ENCODE data around the gene GALNT12. TPM values are rescaled to one million over a fixed set of nuclear protein-coding genes. Genes with fewer than 3 reads are reported as not detected.
A peak's percentile ranks its signal among the peaks of the same experiment; 100 is the strongest.

GALNT12 gene, protein sequence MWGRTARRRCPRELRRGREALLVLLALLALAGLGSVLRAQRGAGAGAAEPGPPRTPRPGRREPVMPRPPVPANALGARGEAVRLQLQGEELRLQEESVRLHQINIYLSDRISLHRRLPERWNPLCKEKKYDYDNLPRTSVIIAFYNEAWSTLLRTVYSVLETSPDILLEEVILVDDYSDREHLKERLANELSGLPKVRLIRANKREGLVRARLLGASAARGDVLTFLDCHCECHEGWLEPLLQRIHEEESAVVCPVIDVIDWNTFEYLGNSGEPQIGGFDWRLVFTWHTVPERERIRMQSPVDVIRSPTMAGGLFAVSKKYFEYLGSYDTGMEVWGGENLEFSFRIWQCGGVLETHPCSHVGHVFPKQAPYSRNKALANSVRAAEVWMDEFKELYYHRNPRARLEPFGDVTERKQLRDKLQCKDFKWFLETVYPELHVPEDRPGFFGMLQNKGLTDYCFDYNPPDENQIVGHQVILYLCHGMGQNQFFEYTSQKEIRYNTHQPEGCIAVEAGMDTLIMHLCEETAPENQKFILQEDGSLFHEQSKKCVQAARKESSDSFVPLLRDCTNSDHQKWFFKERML
- total RNA-seq: 1.4 TPM
- long read RNA-seq: 0 reads

DNA sequence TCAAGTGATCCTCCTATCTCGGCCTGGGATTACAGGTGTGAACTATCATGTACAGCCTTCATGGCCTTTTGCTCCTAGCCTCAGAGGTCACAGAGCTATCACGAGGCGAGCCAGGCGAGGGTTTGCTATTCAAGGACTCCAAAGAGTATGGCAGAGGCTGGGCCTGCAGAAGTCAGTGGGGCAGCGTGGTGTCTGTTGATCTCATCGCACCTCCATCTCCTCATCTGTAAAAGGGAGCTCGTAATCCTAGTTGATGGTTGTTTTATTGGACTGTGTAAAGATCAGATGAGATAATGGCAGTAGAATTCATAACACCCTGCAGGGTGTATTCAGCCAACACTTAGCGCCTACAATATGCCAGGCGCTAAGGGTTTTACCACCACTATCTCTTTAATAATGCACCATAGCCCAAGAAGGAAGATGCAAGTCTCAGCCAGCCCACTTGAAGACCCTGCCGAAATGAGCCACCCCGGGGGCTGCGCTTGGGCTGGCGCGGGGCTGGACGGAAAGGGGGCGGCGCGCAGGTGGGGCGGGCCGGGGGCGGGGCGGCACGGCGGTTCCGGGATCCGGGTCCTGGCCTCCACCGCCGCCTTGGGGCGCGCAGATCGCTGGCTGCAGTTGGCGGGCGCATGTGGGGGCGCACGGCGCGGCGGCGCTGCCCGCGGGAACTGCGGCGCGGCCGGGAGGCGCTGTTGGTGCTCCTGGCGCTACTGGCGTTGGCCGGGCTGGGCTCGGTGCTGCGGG, at the start of gene GALNT12:
TSS of gene GALNT12 (plus strand) at position 601 of the 744 bp plus-strand sequence. CDS start at position 630, 29 bp downstream.
- peak; percentile 74 for DNase-seq (ENCODE audit: low spot score)

DNA sequence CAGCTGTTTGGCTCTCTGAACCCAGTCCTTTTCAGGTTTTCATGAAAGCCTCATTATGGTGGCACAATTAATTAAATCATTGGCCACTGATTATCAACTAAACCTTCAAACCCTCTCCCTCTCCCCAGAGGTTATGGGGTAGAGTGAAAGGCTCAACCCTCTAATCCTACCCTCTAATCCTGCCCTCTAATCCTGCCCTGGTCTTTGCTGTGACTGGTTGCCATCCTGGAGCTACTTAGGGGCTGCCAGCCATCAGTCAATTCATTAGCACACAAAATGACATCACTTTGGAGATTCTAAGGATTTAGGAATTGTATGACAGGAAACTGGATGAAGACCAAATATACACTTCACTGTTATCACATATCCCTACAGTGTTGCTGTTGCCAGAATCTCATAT, 47.2 kb upstream of the GALNT12 start:
- no peak for DNase-seq (ENCODE audit: low spot score)

DNA sequence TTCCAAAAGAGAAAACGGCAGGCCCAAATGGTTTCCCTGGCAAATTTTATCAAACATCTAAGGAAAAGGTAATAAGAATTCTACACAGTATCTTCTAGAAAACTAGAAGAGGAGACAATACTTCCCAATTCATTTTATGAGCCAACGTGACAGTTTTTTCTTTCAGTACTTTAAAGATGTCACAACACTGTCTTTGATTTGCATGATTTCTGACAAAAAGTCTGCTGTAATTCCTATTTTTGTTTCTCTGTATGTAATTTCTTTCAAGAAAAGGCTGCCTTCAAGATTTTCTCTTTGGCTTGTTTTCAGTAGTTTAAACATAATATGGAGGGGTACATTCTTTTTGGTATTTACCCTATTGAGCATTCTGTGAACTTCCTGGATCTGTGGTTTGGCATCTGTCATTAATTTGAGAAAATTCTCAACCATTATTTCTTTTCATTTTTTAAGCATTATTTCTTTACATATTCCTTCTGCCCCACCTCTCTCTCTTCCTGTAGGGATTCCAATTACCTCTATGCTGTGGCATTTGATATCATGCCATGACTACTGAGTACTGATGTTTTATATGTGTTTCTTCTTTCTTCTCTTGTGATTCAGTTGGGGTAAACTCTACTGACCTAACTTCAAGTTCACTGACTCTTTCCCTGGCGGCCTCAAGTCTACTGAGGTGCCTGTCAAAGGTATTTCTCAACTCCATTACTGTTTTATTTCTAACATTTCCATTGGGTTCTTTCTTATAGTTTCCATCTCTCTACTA, 43.3 kb upstream of the GALNT12 start:
- DNase-seq (ENCODE audit: low spot score): no peak

DNA sequence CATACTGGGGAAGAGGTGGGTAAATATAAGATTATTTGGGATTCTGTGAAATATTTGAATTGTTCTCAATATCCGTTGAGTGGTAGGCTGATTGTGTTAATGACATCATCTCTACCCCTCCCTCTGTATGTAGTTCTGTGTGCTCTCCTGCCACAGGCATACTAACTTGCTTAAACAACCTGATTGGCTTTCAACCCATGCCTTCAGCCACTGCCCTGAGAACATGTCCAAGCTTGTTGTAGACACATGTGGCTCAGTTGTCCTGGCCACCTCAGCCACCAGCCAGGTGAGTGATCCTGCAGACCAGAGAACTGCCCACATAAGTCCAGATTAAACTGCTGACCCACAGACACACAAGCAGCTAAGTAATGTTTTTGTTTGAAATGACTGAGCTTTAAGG, 42.2 kb upstream of the GALNT12 start:
- DNase-seq (ENCODE audit: low spot score): no peak

DNA sequence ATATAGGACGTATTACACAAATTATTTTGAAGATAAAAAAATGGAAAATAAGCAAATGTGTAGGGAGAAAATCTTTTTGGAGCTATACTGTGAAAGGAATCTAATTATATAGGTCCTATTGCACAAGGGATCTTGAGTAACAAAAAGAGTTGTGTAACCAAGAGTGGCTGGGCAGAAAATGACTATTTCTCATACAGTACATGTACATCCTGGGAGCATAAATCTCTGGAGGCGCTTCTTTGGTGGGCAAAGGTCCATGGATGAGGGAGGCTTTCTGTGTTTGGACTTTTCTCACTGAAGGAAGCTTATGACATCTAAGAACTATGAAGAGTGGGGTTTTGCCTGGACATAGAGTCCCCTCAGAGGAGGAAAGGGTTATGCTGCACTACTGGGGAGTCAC, 40.9 kb upstream of the GALNT12 start:
- DNase-seq (ENCODE audit: low spot score): no peak

DNA sequence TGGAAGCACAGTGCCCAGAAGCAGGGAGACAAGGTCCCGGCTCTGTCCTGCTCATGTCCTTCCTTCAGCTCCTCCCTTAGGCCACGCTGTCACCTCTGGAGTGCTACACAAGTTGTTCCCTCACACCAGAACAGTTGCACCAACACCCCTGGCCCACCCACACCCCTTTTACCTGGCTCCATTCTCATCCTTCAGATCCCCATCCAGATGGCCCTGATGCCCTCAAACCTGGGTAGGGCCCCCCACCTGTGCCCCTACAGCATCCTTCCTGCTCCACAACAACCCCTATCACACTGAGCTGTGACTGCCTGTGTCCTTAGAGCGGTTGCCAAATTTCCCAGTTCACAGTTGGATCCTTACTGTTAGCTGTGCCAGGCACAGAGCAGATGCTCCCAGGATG, 40.3 kb upstream of the GALNT12 start:
- no peak for DNase-seq (ENCODE audit: low spot score)

DNA sequence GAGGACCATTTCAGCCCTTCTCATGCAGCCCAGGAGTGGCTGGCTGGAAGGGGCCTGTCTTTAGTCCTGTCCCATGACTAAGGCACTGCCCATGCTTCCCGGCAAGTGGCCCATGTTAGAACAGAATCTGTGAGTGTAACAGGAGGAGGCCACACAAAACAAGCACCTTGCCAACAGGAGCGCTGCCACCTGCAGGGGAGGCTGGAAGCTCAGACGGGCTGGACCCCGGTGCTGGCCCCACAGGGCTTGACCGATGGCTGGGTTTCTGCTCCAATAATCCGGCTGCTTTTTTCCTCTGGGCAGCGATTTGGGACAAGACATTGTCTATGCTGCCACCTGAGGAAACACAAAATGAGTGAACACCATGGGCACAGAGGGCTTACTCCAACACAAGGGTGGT, 39.6 kb upstream of the GALNT12 start:
- peak; percentile 72 for DNase-seq (ENCODE audit: low spot score)

DNA sequence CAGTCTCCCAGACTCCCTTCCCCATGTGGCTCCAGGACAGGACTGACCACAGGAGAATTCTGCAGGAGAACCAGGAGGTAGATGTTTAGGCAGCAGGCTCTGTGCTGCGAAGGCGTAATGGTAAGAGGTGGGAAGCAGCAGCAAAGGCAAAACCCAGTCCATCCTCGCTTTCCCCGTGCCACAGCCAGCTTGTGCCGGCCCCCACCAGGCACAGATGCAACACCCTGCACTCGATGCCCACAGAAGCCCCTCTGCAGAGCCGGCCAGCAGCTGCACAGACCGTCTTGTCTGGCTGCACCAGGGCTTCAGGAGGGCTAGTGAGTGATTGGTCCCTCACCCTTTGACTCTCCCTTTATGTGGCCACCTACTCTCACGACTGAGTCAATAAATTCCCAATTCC, 39.1 kb upstream of the GALNT12 start:
- DNase-seq (ENCODE audit: low spot score): peak; percentile 51

DNA sequence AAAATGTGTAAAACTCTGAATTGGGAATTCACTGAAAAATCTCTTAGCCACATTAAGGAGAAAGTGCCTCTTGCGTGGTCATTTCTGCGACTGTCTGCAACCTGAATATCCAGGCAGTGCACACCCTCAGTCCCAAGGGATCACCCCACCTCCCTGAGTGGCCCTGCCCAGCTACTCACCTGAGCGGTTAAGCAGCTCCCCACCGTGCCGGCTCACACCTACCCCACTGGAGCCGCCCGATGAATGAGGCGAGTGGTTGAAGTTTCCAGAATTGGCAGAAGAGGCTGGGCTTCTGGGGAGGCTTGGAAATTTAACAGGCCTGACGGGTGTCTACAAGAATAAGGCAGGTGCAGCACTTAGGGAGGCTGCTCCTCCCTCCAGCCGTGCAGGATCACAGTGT, 36.8 kb upstream of the GALNT12 start:
- DNase-seq (ENCODE audit: low spot score): peak; percentile 75

DNA sequence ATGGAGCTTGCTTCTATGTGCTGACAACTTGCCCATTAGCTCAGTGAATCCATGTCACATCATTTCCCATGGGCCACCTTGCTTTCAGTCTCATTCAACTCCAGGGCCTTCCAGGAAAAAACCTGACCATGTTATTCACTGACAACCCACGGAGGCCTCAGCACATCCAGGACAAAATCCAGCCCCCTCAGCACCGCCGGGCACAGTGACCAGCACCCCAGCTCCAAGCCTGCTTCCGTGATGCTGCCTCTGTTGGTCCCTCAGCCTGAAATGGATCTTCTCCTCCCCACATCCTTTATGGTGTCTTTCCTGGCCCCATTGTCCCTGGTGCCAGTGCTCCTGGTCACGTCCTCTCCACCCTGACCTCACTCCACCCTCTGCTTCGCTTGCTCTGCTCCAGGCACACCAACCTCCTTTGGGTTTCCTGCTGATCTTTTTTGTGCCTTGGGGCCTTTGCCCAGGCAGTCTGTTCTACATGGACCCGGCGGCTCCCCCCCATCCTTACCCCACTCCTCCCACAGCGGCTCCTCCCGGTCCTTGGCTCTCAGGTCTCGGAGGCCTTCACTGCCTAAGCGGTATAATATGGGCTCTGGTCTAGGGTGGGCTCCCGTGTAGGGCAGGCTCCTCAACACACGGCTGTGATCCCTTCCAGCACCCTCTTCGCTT, 36.1 kb upstream of the GALNT12 start:
- peak; percentile 83 for DNase-seq (ENCODE audit: low spot score)

DNA sequence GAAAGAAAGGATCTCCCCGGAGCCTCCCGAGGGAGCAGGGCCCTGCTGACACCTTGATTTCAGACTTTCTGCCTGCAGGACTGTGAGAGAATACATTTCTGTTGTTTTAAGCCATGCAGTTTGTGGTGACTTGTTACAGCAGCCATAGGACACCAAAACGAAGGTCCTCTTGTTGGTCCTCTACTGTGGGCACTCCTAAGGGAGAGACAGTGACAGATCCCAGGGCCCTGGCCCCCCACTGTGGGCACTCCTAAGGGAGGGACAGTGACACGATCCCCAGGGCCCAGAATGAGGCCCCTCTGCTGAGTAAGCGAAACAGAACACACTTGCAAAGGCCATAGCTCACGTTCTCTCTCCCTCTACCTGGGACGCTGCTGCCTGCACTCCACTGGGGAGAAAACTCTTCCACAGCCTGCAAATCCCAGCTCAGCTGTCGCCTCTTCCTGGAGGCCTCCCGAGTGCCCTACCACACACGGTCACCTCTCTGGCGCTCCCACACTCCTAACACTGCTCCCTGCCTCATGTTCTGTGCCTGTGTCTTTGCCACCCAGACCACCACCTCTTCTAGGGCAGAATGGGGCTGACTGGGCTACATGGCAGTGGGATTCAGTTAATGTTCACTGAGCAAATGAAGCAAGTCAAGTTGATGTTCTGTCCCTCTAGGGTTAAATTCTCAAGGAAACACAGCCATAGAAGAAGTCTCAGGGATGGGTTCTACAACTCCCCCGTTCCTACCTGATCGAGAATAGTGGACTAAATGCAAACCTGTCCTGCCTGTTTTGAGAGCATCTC, 34.9 kb upstream of the GALNT12 start:
- DNase-seq (ENCODE audit: low spot score): no peak

DNA sequence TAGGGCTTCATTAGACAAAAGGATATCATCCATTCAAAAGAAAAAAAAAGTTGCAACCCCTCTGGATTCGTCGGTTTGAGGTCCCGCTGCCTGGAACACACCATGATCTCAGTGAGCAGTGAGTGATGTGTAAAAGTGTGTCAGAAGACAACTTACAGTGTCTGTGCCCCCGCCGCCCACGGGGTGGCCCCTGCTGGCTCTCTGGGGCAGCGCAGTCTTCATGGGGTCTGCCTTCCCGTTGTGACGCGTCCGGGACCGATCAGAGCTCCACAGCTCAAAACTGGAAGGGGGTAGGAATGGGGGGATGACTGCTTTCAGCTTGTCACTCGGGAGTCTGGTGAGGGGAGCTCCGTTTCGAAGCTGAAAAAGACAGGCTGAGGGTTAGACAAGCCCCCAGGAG, 33.7 kb upstream of the GALNT12 start:
- DNase-seq (ENCODE audit: low spot score): no peak

DNA sequence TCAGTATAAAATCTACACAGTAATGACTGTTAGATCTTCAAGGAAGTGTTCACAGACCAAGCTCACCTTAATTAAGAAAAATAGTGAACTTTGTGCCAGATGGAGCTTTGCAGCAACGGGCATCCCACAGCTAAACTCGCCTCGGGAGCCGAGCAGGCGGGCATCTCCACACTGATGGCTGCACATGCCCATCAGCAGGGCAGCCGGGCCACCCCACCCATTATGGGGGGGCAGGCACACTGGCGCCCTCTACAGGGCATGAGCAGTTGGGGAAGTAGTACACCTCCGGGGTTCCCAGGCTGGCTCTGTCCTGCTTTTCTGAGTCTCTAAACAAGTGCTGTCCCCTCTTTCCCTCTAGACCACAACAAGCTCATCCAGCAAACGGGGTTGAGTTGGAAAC, 32.7 kb upstream of the GALNT12 start:
- DNase-seq (ENCODE audit: low spot score): peak; percentile 57

DNA sequence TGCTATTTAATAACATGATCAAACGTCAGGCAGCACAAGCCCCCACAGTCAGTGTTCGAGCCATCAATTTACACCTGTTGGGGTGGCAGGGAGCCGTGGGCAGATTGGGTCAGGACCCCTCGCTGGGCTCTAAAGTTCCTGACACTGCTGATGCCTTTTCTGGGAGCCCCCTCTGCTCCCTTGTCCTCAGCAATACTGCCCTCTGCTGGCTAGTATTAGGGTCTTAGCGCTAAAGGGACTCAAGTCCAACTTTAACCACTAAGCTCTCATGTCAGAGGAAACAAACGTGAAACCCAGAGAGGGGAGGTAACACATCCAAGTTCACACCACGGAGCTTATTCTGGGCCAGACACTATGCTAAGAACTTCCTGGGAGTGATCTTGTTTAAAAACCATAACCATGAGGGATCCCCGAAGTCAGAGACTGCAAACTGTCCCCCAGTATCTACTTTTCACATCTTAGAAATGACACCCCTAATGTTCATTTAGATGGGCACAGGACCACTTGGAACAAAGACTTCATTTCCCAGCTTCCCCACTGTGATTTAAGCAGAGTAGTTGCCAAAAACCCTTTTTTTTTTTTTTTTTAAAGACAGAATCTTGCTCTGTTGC, 31.5 kb upstream of the GALNT12 start:
- peak; percentile 53 for DNase-seq (ENCODE audit: low spot score)

DNA sequence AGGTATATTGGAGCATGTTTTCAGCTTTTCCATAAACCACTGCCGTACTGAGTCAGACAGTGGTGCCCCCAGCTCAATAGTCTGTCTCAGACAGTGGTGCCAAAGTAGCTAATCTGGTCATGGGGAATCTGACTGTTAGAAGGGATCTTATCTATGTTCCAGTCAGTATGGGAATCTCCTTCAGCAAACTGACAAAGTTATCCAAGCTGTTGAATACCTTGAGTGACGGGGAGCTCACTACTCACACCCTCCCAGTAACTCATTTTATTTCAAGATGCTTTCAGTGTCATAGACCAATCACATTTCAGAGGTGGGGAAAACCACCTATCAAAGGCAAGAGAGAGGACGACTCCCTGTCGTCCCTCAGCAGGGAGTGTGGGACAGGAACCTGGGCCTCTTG, 29.9 kb upstream of the GALNT12 start:
- DNase-seq (ENCODE audit: low spot score): no peak

DNA sequence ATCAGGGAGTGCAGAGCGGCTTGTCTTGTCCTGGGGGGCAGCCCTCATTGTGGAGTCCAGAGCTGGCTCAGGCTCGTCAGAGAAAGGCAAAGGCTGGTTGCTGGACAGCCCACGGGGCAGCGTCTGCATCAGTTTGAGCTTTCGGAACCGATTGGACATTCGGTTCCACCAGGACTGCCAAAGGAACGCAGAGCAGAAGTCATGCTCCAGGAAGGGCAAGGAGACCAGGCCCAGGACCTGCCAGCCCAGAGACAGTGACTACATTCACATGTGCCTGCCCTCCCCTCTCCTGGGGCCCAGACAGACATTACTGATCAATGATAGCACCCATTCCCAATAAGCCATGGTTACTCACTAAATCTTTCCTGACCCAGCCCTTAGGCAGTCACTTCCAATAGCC, 29.2 kb upstream of the GALNT12 start:
- DNase-seq (ENCODE audit: low spot score): peak; percentile 57

DNA sequence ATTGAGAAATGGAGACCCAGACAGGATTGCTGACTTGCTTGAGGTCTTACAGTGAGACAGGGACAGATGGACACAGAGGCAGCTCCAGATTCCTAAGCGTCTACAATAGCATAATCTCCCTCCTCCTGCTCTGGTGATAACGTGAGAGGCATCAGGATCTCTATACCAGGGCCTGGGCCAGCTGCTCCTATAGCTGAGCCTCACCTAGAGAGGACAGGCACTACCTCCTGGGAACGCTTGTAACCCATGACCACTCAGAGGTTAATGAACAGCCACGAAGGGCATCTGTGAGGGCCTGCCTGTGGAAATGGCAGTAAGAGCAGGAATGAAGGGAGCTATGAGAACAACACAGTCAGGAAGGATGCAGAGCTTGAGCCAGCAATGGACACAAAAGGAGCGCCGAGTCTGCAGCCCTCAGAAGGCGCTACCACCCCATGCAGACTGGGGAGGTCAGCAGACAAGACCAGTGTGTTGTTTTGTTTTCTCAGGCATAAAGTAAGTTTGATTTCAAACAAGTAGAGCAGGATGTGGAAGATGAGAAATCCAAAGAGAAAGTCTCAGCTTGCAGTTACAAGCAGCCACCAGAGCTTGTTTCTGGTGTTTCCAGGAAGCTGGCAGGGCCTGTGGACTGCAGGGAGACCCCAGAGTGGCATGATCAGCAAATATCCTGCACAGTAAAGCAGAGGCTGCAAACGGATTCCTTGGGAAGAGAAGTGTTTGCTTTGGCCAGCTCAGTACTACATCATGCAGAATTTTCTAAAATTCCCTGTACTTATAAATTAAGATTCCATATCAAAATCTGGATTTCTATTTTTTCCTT, 28.5 kb upstream of the GALNT12 start:
- DNase-seq (ENCODE audit: low spot score): peak; percentile 41

DNA sequence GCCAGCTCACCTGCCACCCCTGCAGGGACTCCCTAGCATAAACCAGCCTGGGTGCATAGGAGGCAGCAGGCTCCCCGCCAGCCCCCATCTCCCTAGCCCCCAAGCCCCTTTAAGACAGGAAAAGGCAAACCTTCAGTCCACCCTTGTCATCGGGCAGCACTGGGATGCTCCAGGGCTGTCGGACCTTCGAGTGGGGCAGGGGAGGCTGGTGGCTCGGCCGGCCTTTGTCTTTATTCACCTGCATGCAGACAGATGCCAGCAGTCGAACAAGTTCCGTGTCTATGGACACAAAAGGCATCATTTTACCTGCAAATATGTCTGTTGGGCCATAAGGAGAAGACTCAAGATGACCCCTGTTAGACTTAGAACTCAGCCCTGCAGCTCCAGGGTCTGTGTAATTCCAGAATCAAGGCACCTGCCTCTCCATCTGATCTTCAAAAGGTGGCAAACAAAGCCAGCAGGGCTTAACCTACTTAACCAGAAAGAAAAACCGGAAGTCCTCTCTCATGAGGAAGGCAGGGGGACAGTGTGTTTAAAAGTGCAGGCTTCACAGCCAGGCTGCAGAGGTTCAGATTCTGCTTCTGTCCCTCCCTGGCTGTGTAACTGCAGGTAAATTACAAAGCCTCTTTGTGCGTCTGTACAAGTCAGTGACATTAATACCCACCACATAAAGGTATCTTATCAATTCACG, 27.3 kb upstream of the GALNT12 start:
- peak; percentile 74 for DNase-seq (ENCODE audit: low spot score)
